Endothelial cell of umbilical vein (primary cell): ENCODE results near the gene RLF.

Experiments
- CTCF ChIP-seq, 2 donors: IDR thresholded peaks; 1 replicate in 1 of 2; 2 replicates in 1 of 2; pipeline ENCODE4 v1.5.1; 2011; ENCODE audit warnings: low read length in 2 of 2, mild to moderate bottlenecking in 2 of 2, moderate library complexity in 2 of 2, control low read depth in 1 of 2, inconsistent platforms in 1 of 2, low read depth in 1 of 2; ENCODE audit not compliant: insufficient read depth in 1 of 2; ENCODE audit errors: extremely low read depth in 1 of 2
- EZH2 ChIP-seq: IDR thresholded peaks from 2 replicates; pipeline ENCODE4 v1.6.1; 2012; ENCODE audit warnings: borderline replicate concordance, low read depth, mild to moderate bottlenecking, moderate library complexity, low read length, inconsistent platforms; ENCODE audit not compliant: severe bottlenecking
- FOS ChIP-seq: IDR thresholded peaks from 2 replicates; pipeline ENCODE4 v1.6.1; 2011; ENCODE audit warnings: mild to moderate bottlenecking, low read length, moderate library complexity, borderline replicate concordance; ENCODE audit not compliant: insufficient read depth
- MAX ChIP-seq: IDR thresholded peaks from 2 replicates; pipeline ENCODE4 v1.6.1; 2011; ENCODE audit not compliant: insufficient read depth, insufficient read length
- MYC ChIP-seq: IDR thresholded peaks from one replicate; pipeline ENCODE4 v1.6.1; 2011; ENCODE audit warnings: mild to moderate bottlenecking, low read depth, low read length
- POLR2A ChIP-seq: IDR thresholded peaks from 2 replicates; pipeline ENCODE4 v1.6.1; 2012; ENCODE audit warnings: low read depth, mild to moderate bottlenecking, control low read depth, low read length

GRCh38 chr1:40267767-40268187 lies 106.6 kb downstream of the RLF start:
- TF ChIP-seq CTCF (IDR thresholded peaks at IDR 0.05; ENCODE audit: extremely low read depth in 1 of 2, insufficient read depth in 1 of 2, low read depth in 1 of 2, low read length in 2 of 2): no peak
- TF ChIP-seq EZH2: no peak
- no peak for TF ChIP-seq FOS
- no peak for TF ChIP-seq MYC
- TF ChIP-seq POLR2A: no peak
- no peak for TF ChIP-seq MAX
